Lower lobe of right lung (tissue), 2 donors: ENCODE data around the gene GZMM. TPM values are rescaled to one million over a fixed set of nuclear protein-coding genes. Genes with fewer than 3 reads are reported as not detected.
A peak's percentile ranks its signal among the peaks of the same experiment; 100 is the strongest.

ENCODE experiments used
- ATAC-seq, 2 donors: fragments of 200-7000 bp; cut with Tn5 transposase; one replicate each; pipeline ENCODE4 v1.9.1; 2020 to 2022; ENCODE audit warnings: mild to moderate bottlenecking in 2 of 2, moderate library complexity in 2 of 2
- DNase-seq: peaks from one replicate; pipeline ENCODE4 v3.0.0-alpha.2; 2020
- H3K27ac ChIP-seq: fragments of 200-600 bp; one replicate; pipeline ENCODE4 v1.8.0; 2022
- H3K27me3 ChIP-seq: fragments of 200-600 bp; one replicate; pipeline ENCODE4 v1.8.0; 2022; ENCODE audit warnings: low read depth
- H3K36me3 ChIP-seq: fragments of 200-600 bp; one replicate; pipeline ENCODE4 v1.8.0; 2022; ENCODE audit warnings: mild to moderate bottlenecking
- H3K4me1 ChIP-seq: fragments of 200-600 bp; one replicate; pipeline ENCODE4 v1.8.0; 2022
- H3K4me3 ChIP-seq: fragments of 200-600 bp; one replicate; pipeline ENCODE4 v1.8.0; 2022; ENCODE audit warnings: mild to moderate bottlenecking
- H3K9me3 ChIP-seq: fragments of 200-600 bp; one replicate; pipeline ENCODE4 v1.8.0; 2022
- intact Hi-C: fragments of 100-400 bp; cut with DNase I; formaldehyde crosslinking; loops from one replicate; pipeline ENCODE4 v1.11.0; 2022
- total RNA-seq: library from RNA; stranded (reverse); fragmentation: NEBNext Ultra II Directional; extraction: Animal tissue kit (Norgen Biotek cat#: 25700); gene quantifications from one replicate; pipeline ENCODE4 v1.2.1, GENCODE V29; 2021
- TF ChIP-seq, protein P1 (sequence below): fragments of 200-600 bp; IDR thresholded peaks from one replicate; pipeline ENCODE4 v1.8.0; 2022; ENCODE audit warnings: antibody characterized with exemption, mild to moderate bottlenecking
- donor health status: DM: no; HTN: yes; CAD: no; lungs with severe emphysema.

GZMM gene
- total RNA-seq, 1 donor from 2014 or later = 3.6 TPM

DNA sequence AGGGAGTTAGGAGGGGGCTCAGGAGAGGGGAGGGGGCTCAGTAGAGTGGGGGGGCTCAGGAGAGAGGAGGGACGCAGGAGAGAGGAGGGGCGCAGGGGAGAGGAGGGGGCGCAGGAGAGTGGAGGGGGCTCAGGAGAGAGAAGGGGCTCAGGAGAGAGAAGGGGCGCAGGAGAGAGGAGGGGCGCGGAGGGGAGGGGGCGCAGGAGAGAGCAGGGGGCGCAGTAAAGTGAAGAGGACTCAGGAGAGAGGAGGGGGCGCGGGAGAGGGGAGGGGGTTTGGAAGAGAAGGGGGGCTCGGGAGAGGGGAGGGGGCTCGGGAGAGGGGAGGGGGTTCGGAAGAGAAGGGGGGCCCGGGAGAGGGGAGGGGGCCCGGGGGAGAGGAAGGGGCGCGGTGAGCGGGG, 46.9 kb upstream of the GZMM start:
- H3K27ac ChIP-seq = no peak overlapping the region
- TF ChIP-seq, protein P1, sequence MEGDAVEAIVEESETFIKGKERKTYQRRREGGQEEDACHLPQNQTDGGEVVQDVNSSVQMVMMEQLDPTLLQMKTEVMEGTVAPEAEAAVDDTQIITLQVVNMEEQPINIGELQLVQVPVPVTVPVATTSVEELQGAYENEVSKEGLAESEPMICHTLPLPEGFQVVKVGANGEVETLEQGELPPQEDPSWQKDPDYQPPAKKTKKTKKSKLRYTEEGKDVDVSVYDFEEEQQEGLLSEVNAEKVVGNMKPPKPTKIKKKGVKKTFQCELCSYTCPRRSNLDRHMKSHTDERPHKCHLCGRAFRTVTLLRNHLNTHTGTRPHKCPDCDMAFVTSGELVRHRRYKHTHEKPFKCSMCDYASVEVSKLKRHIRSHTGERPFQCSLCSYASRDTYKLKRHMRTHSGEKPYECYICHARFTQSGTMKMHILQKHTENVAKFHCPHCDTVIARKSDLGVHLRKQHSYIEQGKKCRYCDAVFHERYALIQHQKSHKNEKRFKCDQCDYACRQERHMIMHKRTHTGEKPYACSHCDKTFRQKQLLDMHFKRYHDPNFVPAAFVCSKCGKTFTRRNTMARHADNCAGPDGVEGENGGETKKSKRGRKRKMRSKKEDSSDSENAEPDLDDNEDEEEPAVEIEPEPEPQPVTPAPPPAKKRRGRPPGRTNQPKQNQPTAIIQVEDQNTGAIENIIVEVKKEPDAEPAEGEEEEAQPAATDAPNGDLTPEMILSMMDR = no peak
- DNase-seq = no peak
- H3K4me3 ChIP-seq = no peak overlapping the region
- H3K9me3 ChIP-seq = no peaks in the 10 kb centered on the region
- no peaks in the 10 kb centered on the region for H3K4me1 ChIP-seq
- peaks cover 36% of the 10 kb centered on the region for H3K27me3 ChIP-seq
- intact Hi-C loops = no loop called here
- H3K36me3 ChIP-seq = no peaks in the 10 kb centered on the region
- no peak for ATAC-seq

DNA sequence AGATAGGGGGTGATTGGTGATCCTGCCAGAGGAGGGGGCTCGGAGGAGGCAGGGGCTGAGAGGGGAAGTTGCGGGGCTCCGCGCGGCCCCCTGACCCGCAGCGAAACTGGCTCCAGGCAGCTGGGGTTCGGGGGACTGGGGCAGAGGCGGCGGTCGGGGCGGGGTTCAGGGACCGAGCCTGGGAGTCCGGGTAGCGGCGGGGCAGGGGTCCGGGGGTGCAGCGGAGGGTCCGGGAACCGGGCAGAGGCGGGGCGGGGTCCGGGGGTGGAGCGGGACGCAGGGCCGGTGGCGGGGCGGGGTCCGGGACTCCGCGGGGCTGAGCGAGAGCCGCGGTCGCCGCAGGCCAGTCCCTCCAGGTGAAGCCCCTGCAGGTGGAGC, 46.4 kb upstream of the GZMM start:
- H3K36me3 ChIP-seq = no peaks in the 10 kb centered on the region
- no peaks in the 10 kb centered on the region for H3K9me3 ChIP-seq
- no peak for ATAC-seq
- no peak overlapping the region for H3K27ac ChIP-seq
- no peak overlapping the region for H3K4me3 ChIP-seq
- no peak for DNase-seq
- peaks cover 36% of the 10 kb centered on the region for H3K27me3 ChIP-seq
- H3K4me1 ChIP-seq = no peaks in the 10 kb centered on the region
- TF ChIP-seq, protein P1 = no peak
- intact Hi-C loops = no loop called here

DNA sequence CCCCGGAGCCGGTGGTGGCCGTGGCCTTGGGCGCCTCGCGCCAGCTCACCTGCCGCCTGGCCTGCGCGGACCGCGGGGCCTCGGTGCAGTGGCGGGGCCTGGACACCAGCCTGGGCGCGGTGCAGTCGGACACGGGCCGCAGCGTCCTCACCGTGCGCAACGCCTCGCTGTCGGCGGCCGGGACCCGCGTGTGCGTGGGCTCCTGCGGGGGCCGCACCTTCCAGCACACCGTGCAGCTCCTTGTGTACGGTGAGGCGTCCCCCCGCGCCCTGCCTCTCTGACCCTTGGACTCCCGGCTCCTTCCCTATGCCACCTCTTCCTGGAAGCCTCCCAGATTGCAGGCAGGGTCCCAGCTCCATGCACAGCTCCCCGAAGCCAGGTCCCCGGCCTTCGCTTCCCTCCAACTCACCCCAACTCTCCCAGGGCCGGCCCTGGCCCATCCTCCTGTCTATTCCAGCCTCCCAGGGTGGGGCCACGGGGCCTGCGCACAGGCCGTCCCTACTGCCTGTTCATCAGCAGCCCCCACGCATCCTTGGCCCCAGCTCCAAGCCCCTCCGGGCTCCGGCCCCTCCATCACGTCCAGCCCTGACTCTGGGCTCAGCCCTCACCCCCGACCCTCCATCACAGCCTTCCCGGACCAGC, 45.9 kb upstream of the GZMM start:
- ATAC-seq (peak; percentile 2 to 15), DNase-seq (peak; percentile 44)
- Histone ChIP-seq H3K27ac (no peak overlapping the region), H3K4me1 (no peaks in the 10 kb centered on the region), H3K9me3 (no peaks in the 10 kb centered on the region), H3K4me3 (no peak overlapping the region), H3K27me3 (peaks cover 36% of the 10 kb centered on the region), H3K36me3 (no peaks in the 10 kb centered on the region)
- TF ChIP-seq, protein P1 = no peak
- intact Hi-C loops = no loop called here

DNA sequence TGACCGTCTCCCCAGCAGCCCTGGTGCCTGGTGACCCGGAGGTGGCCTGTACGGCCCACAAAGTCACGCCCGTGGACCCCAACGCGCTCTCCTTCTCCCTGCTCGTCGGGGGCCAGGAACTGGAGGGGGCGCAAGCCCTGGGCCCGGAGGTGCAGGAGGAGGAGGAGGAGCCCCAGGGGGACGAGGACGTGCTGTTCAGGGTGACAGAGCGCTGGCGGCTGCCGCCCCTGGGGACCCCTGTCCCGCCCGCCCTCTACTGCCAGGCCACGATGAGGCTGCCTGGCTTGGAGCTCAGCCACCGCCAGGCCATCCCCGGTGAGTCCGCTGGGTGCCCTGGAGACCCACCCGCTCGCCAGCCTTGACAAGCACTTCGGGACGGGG, 45.4 kb upstream of the GZMM start:
- DNase-seq (no peak), ATAC-seq (no peak)
- intact Hi-C loops = no loop called here
- H3K27ac ChIP-seq = no peak overlapping the region
- no peaks in the 10 kb centered on the region for H3K4me1 ChIP-seq
- peaks cover 36% of the 10 kb centered on the region for H3K27me3 ChIP-seq
- TF ChIP-seq, protein P1 = no peak
- no peak overlapping the region for H3K4me3 ChIP-seq
- no peaks in the 10 kb centered on the region for H3K36me3 ChIP-seq
- H3K9me3 ChIP-seq = no peaks in the 10 kb centered on the region

DNA sequence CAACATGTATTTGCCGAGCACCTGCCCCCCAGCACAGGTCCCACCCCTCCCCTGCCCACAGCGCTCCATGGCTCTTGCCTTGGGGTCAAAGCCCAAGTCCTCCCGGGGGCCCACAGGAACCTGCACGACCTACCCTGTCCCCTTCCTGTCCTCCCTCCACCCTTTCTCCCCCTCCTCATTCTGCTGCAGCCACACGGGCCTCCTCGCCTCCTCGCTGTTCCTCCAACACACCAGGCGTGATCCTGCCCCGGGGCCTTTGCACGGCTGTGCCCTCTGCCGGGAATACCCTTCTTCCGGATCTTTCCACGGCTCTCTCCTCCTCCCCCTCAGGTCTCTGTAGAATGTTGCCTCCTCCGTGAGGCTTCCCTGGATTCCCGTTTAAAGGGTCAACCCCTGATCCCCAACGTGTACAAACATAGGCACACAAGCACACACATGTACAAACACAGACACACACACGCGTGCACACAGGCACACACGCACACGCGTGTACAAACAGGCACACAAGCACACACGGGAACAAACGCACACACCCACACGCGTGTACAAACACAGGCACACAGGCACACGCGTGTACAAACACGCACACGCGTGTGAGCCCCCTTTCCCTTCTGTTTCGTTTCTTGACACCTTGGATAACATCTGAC, 44.8 kb upstream of the GZMM start:
- Histone ChIP-seq H3K27me3 (peaks cover 36% of the 10 kb centered on the region), H3K4me1 (no peaks in the 10 kb centered on the region), H3K4me3 (no peak overlapping the region), H3K9me3 (no peaks in the 10 kb centered on the region), H3K27ac (no peak overlapping the region), H3K36me3 (no peaks in the 10 kb centered on the region)
- DNase-seq (no peak), ATAC-seq (no peak)
- intact Hi-C loops = no loop called here
- TF ChIP-seq, protein P1 = no peak
